ENCODE measurements around the gene VAV3. TPM values are rescaled to one million over a fixed set of nuclear protein-coding genes. Genes with fewer than 3 reads are reported as not detected.

The VAV3 gene
- total RNA-seq, 4 donors from 2014 or later, result 2.2 to 20.4 (median 4.0) TPM

- no peaks in the 10 kb centered on the region for H3K9me3 ChIP-seq
- TF ChIP-seq POLR2A (IDR thresholded peaks at IDR 0.05) (no peak), EP300 (IDR thresholded peaks at IDR 0.05) (no peak)
- TF ChIP-seq, protein P1, sequence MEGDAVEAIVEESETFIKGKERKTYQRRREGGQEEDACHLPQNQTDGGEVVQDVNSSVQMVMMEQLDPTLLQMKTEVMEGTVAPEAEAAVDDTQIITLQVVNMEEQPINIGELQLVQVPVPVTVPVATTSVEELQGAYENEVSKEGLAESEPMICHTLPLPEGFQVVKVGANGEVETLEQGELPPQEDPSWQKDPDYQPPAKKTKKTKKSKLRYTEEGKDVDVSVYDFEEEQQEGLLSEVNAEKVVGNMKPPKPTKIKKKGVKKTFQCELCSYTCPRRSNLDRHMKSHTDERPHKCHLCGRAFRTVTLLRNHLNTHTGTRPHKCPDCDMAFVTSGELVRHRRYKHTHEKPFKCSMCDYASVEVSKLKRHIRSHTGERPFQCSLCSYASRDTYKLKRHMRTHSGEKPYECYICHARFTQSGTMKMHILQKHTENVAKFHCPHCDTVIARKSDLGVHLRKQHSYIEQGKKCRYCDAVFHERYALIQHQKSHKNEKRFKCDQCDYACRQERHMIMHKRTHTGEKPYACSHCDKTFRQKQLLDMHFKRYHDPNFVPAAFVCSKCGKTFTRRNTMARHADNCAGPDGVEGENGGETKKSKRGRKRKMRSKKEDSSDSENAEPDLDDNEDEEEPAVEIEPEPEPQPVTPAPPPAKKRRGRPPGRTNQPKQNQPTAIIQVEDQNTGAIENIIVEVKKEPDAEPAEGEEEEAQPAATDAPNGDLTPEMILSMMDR (IDR thresholded peaks at IDR 0.05), result no peak
- DNase-seq (ENCODE audit: low spot score in 2 of 2), result no peak
- H3K4me1 ChIP-seq, result no peaks in the 10 kb centered on the region
- no peaks in the 10 kb centered on the region for H3K27me3 ChIP-seq
- no peaks in the 10 kb centered on the region for H3K36me3 ChIP-seq
- no peak overlapping the region for H3K27ac ChIP-seq
- no peak overlapping the region for H3K4me3 ChIP-seq
- 85 to 97% methylated on average over 3 of the region's 3 CpGs for WGBS, 2 donors
Measured at GRCh38 chr1:107926436-107927080, 38.4 kb downstream of the VAV3 start.

- no peak overlapping the region for H3K27ac ChIP-seq
- DNase-seq (ENCODE audit: low spot score in 2 of 2), result no peak
- no peaks in the 10 kb centered on the region for H3K9me3 ChIP-seq
- TF ChIP-seq, protein P1 (IDR thresholded peaks at IDR 0.05), result no peak
- no peak for TF ChIP-seq POLR2A (IDR thresholded peaks at IDR 0.05)
- TF ChIP-seq EP300 (IDR thresholded peaks at IDR 0.05), result no peak
- no peak overlapping the region for H3K4me3 ChIP-seq
- H3K36me3 ChIP-seq, result no peaks in the 10 kb centered on the region
- H3K27me3 ChIP-seq, result no peaks in the 10 kb centered on the region
- WGBS, 2 donors, result 91 to 98% methylated on average over 1 of the region's 1 CpG
- H3K4me1 ChIP-seq, result no peaks in the 10 kb centered on the region
Measured at GRCh38 chr1:107925565-107925964, 39.4 kb downstream of the VAV3 start.

DNA sequence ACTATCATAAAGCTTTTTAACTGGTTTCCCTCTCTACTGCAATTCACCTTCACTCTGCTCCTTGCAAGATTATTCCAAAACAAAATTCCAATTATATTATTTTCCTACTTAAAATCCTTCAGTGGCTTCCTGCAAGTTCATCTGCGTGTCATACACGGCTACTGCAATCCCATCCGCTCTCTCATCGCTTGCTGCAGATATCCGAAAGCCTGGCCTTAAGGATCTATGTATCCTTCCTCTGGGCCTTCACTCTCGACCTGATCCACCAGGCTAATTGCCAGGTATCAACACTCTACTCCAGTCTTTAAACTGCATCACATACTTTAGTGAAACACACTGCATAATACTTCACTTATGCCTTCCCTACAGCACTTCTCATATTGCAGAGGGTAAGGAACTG lies 44.0 kb downstream of the VAV3 start:
- no peaks in the 10 kb centered on the region for H3K27me3 ChIP-seq
- no peak overlapping the region for H3K4me3 ChIP-seq
- 74 to 77% methylated on average over 6 of the region's 6 CpGs for WGBS, 2 donors
- no peak for DNase-seq (ENCODE audit: low spot score in 2 of 2)
- H3K36me3 ChIP-seq, result no peaks in the 10 kb centered on the region
- no peak overlapping the region for H3K27ac ChIP-seq
- no peaks in the 10 kb centered on the region for H3K4me1 ChIP-seq
- TF ChIP-seq POLR2A (IDR thresholded peaks at IDR 0.05), result no peak
- TF ChIP-seq EP300 (IDR thresholded peaks at IDR 0.05), result no peak
- TF ChIP-seq, protein P1 (IDR thresholded peaks at IDR 0.05), result no peak
- H3K9me3 ChIP-seq, result no peaks in the 10 kb centered on the region

DNA sequence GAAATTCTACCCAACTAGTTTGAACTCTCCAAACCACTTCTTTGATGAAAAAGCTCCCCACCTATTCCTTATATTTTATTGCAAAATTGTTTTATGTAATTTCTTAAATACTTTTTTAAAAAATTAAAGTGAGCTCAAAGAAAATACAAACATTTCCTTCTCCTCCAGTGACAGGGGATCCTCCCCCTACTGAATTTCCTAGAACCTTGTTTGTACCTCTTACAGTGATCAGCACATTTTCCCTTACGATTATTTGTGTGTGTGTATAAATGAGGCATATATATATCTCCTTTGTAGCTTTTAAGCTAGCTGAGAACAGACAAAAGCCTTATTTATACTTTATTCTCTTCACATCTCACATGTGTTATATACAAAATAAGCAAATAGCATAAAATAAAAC lies 44.4 kb downstream of the VAV3 start:
- Histone ChIP-seq H3K4me1 (no peaks in the 10 kb centered on the region), H3K27me3 (no peaks in the 10 kb centered on the region), H3K27ac (no peak overlapping the region), H3K36me3 (no peaks in the 10 kb centered on the region), H3K4me3 (no peak overlapping the region), H3K9me3 (no peaks in the 10 kb centered on the region)
- 69 to 84% methylated on average over 1 of the region's 1 CpG for WGBS, 2 donors
- DNase-seq (ENCODE audit: low spot score in 2 of 2), result no peak
- TF ChIP-seq, protein P1 (IDR thresholded peaks at IDR 0.05), result no peak
- no peak for TF ChIP-seq EP300 (IDR thresholded peaks at IDR 0.05)
- TF ChIP-seq POLR2A (IDR thresholded peaks at IDR 0.05), result no peak

DNA sequence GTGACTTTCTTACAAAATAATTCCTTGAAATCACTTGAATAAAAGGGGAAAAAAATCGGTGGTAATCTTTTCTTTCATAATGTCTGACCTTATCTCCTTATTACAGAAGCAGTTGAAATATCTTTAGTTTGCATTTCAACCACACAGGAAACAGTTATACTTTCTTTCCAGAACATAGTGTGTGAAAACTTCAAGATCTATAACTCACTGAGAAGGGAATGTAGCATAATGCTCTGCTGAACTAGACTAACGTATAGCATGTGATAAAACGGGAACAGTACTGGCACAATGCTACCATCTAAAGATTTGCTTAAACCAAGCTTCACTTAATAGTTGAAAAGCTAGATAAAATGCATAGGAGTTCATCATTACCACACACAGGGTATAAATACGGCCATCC lies 45.0 kb downstream of the VAV3 start:
- Histone ChIP-seq H3K27me3 (no peaks in the 10 kb centered on the region), H3K36me3 (no peaks in the 10 kb centered on the region), H3K9me3 (no peaks in the 10 kb centered on the region), H3K4me3 (no peak overlapping the region), H3K27ac (no peak overlapping the region), H3K4me1 (no peaks in the 10 kb centered on the region)
- whole genome bisulfite sequencing, 2 donors, result 59 to 60% methylated on average over 4 of the region's 4 CpGs
- TF ChIP-seq EP300 (IDR thresholded peaks at IDR 0.05) (no peak), POLR2A (IDR thresholded peaks at IDR 0.05) (no peak)
- TF ChIP-seq, protein P1 (IDR thresholded peaks at IDR 0.05), result no peak
- no peak for DNase-seq (ENCODE audit: low spot score in 2 of 2)
